A673 (cell line): ENCODE measurements around the gene KATNAL1.

Experiments
- CTCF ChIP-seq: fragments of 300-800, 200-600 bp; sonication (generic); conservative IDR thresholded peaks from 2 replicates; pipeline ENCODE4 v1.5.1; 2017; ENCODE audit warnings: low read depth, mild to moderate bottlenecking, antibody characterized with exemption, low read length, moderate library complexity, mixed read lengths
- EZH2 ChIP-seq: fragments of 200-600 bp; sonication (generic); IDR thresholded peaks from 2 replicates; pipeline ENCODE4 v1.6.1; 2017; ENCODE audit warnings: borderline replicate concordance, low read depth, mild to moderate bottlenecking, mixed read lengths, antibody characterized with exemption, low read length; ENCODE audit not compliant: poor library complexity, severe bottlenecking

- TF ChIP-seq EZH2, result no peak
- TF ChIP-seq CTCF, result no peak
These were observed at the start of gene KATNAL1 for GRCh38 chr13:30307194-30307970.
